Measurements from ENCODE around the gene ARHGAP32.
A peak's percentile ranks its signal among the peaks of the same experiment; 100 is the strongest.

The ARHGAP32 gene

GRCh38 chr11:129106788-129107187 lies 85.3 kb downstream of the ARHGAP32 start:
- no peak for DNase-seq

- no peak for DNase-seq
These were observed 89.4 kb downstream of the ARHGAP32 start for GRCh38 chr11:129102756-129103155.

- no peak for DNase-seq
These were observed 89.9 kb downstream of the ARHGAP32 start for GRCh38 chr11:129102225-129102624.

- no peak for DNase-seq
These were observed 98.8 kb downstream of the ARHGAP32 start for GRCh38 chr11:129093283-129093682.

- DNase-seq = no peak
These were observed 102.1 kb downstream of the ARHGAP32 start for GRCh38 chr11:129090056-129090455.

GRCh38 chr11:129089279-129089678 lies 102.8 kb downstream of the ARHGAP32 start:
- DNase-seq = no peak

GRCh38 chr11:129086976-129087375 lies 105.1 kb downstream of the ARHGAP32 start:
- DNase-seq = no peak

GRCh38 chr11:129077191-129077590 lies 114.9 kb downstream of the ARHGAP32 start:
- peak; percentile 66 for DNase-seq

- DNase-seq = no peak
These were observed 116.4 kb downstream of the ARHGAP32 start for GRCh38 chr11:129075757-129076156.

GRCh38 chr11:129067454-129067853 lies 124.7 kb downstream of the ARHGAP32 start:
- no peak for DNase-seq

GRCh38 chr11:129066229-129066628 lies 125.9 kb downstream of the ARHGAP32 start:
- DNase-seq = no peak

GRCh38 chr11:129063118-129063517 lies 129.0 kb downstream of the ARHGAP32 start:
- DNase-seq = no peak

- DNase-seq = no peak
These were observed 130.5 kb downstream of the ARHGAP32 start for GRCh38 chr11:129061492-129062230.

GRCh38 chr11:129056916-129057315 lies 135.2 kb downstream of the ARHGAP32 start:
- no peak for DNase-seq

- no peak for DNase-seq
These were observed 136.9 kb downstream of the ARHGAP32 start for GRCh38 chr11:129055196-129055595.

- no peak for DNase-seq
These were observed 143.2 kb downstream of the ARHGAP32 start for GRCh38 chr11:129048911-129049310.

GRCh38 chr11:129045150-129045549 lies 147.0 kb downstream of the ARHGAP32 start:
- DNase-seq = no peak

GRCh38 chr11:129042503-129042902 lies 149.6 kb downstream of the ARHGAP32 start:
- no peak for DNase-seq

- DNase-seq = no peak
These were observed 150.5 kb downstream of the ARHGAP32 start for GRCh38 chr11:129041611-129042018.

- no peak for DNase-seq
These were observed 151.2 kb downstream of the ARHGAP32 start for GRCh38 chr11:129040934-129041333.

GRCh38 chr11:129035244-129035643 lies 156.9 kb downstream of the ARHGAP32 start:
- no peak for DNase-seq

- DNase-seq = no peak
These were observed 158.1 kb downstream of the ARHGAP32 start for GRCh38 chr11:129034001-129034400.

GRCh38 chr11:129023968-129024676 lies 168.0 kb downstream of the ARHGAP32 start:
- DNase-seq = no peak

GRCh38 chr11:129021295-129021694 lies 170.8 kb downstream of the ARHGAP32 start:
- no peak for DNase-seq
